MM.1S (cell line): ENCODE results near the gene GP5.

ENCODE experiments used
- DNase-seq: peaks from one replicate; pipeline ENCODE4 v3.0.0-alpha.2; 2015
- H2AFZ ChIP-seq: fragments of 300-600 bp; sonication (generic); 2 replicates; pipeline ENCODE4 v1.6.0; 2016; ENCODE audit warnings: antibody characterized with exemption, low read length
- H3F3A ChIP-seq: fragments of 300-600 bp; sonication (generic); 2 replicates; pipeline ENCODE4 v1.6.1; 2016; ENCODE audit warnings: mild to moderate bottlenecking, antibody characterized with exemption, low read length, moderate library complexity, mixed read lengths; ENCODE audit not compliant: insufficient read depth
- H3K27ac ChIP-seq: fragments of 300-600 bp; sonication (generic); 2 replicates; pipeline ENCODE4 v1.5.1; 2016; ENCODE audit warnings: mild to moderate bottlenecking, low read length
- H3K27me3 ChIP-seq: fragments of 300-600 bp; sonication (generic); replicated peaks from 2 replicates; pipeline ENCODE4 v1.6.0; 2016; ENCODE audit warnings: low read length; ENCODE audit not compliant: insufficient read depth
- H3K36me3 ChIP-seq: fragments of 300-600 bp; sonication (generic); replicated peaks from 2 replicates; pipeline ENCODE4 v1.6.1; 2016; ENCODE audit warnings: mild to moderate bottlenecking, low read length, mixed read lengths; ENCODE audit not compliant: insufficient read depth
- H3K4me1 ChIP-seq: fragments of 300-600 bp; sonication (generic); 2 replicates; pipeline ENCODE4 v1.6.1; 2016; ENCODE audit warnings: low read length, mixed read lengths
- H3K4me2 ChIP-seq: fragments of 300-600 bp; sonication (generic); 2 replicates; pipeline ENCODE4 v1.6.0; 2016; ENCODE audit warnings: low read depth, low read length
- H3K4me3 ChIP-seq: fragments of 300-600 bp; sonication (generic); 2 replicates; pipeline ENCODE4 v1.5.1; 2016; ENCODE audit warnings: low read length, mixed read lengths
- H3K79me2 ChIP-seq: fragments of 300-600 bp; sonication (generic); 2 replicates; pipeline ENCODE4 v1.6.1; 2016; ENCODE audit warnings: mixed run types, low read length, mixed read lengths
- H3K9ac ChIP-seq: fragments of 300-600 bp; sonication (generic); 2 replicates; pipeline ENCODE4 v1.6.1; 2016; ENCODE audit warnings: low read length, mixed read lengths
- H3K9me2 ChIP-seq: fragments of 300-600 bp; sonication (generic); replicated peaks from 2 replicates; pipeline ENCODE4 v1.6.1; 2016; ENCODE audit warnings: mild to moderate bottlenecking, low read length, mixed read lengths; ENCODE audit not compliant: insufficient read depth
- H3K9me3 ChIP-seq: fragments of 300-600 bp; sonication (generic); replicated peaks from 2 replicates; pipeline ENCODE4 v1.6.1; 2016; ENCODE audit warnings: mild to moderate bottlenecking, low read length, mixed read lengths; ENCODE audit not compliant: insufficient read depth
- H4K20me1 ChIP-seq: fragments of 300-600 bp; sonication (generic); 2 replicates; pipeline ENCODE4 v1.6.1; 2016; ENCODE audit warnings: mild to moderate bottlenecking, low read length, moderate library complexity, mixed read lengths; ENCODE audit not compliant: insufficient read depth
- EZH2 ChIP-seq: fragments of 300-600 bp; sonication (generic); optimal IDR thresholded peaks from 2 replicates; pipeline ENCODE3; 2017; ENCODE audit warnings: low read depth, mild to moderate bottlenecking, antibody characterized with exemption, low read length, mixed read lengths
- EZH2phosphoT487 ChIP-seq: fragments of 300-600 bp; sonication (generic); IDR thresholded peaks from 2 replicates; pipeline ENCODE4 v1.6.1; 2018; ENCODE audit warnings: antibody characterized with exemption, low read length
- TF ChIP-seq, protein P1 (sequence below): fragments of 300-600 bp; sonication (generic); IDR thresholded peaks from 2 replicates; pipeline ENCODE4 v1.5.1; 2016; ENCODE audit warnings: antibody characterized with exemption, low read length, mixed read lengths

Gene GP5

DNA sequence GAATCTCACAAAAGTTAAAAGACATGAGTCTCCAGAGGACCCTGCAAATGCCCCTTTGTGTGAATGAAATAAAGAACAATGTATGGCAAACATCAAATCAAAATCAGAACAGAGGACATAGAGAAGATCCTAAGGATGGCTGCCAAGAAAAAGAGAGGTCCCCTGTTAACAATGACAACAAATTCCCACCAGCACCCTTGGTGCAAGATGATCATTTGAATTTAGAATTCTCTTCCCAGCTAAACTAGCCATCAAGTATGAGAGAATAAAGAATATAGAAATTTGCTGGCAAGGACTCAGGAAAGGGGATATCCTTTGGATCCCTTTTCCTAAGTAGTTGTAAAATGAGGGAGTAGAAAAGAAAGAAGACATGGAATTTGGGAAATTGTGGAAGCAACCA lies 8.2 kb downstream of the GP5 start:
- TF ChIP-seq EZH2, result no peak
- TF ChIP-seq, protein P1, sequence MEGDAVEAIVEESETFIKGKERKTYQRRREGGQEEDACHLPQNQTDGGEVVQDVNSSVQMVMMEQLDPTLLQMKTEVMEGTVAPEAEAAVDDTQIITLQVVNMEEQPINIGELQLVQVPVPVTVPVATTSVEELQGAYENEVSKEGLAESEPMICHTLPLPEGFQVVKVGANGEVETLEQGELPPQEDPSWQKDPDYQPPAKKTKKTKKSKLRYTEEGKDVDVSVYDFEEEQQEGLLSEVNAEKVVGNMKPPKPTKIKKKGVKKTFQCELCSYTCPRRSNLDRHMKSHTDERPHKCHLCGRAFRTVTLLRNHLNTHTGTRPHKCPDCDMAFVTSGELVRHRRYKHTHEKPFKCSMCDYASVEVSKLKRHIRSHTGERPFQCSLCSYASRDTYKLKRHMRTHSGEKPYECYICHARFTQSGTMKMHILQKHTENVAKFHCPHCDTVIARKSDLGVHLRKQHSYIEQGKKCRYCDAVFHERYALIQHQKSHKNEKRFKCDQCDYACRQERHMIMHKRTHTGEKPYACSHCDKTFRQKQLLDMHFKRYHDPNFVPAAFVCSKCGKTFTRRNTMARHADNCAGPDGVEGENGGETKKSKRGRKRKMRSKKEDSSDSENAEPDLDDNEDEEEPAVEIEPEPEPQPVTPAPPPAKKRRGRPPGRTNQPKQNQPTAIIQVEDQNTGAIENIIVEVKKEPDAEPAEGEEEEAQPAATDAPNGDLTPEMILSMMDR, result no peak
- TF ChIP-seq EZH2phosphoT487, result no peak
- Histone ChIP-seq H3K27me3 (peaks cover 28% of the 10 kb centered on the region), H3K4me1 (no peaks in the 10 kb centered on the region)

DNA sequence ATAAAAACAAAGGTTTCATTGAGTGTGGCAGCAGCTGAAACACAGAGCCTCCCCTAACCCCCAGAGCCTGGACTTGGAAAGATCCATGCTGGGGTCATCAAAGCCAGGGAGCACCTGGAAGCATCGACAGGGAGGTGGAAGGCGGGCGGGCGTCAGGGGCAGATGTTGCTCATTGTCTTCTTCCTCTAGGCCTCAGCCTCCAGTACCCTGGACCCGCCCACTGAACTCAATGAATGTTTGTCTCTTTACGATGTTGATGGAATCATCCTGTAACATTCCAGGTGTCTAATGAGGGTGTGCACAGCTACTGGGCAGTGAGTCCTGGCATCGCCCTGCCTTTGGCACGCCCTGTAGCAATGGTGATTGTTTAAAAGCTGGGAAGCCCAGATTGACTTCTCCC lies 9.8 kb downstream of the GP5 start:
- H3K4me3 ChIP-seq, result no peak overlapping the region
- no peak overlapping the region for H3K9ac ChIP-seq
- no peak overlapping the region for H3K27ac ChIP-seq
- no peaks in the 10 kb centered on the region for H3F3A ChIP-seq
- no peaks in the 10 kb centered on the region for H3K4me1 ChIP-seq
- no peaks in the 10 kb centered on the region for H4K20me1 ChIP-seq
- H3K9me3 ChIP-seq, result no peaks in the 10 kb centered on the region
- H3K9me2 ChIP-seq, result no peaks in the 10 kb centered on the region
- TF ChIP-seq EZH2phosphoT487 (no peak), EZH2 (no peak)
- TF ChIP-seq, protein P1, result no peak
- no peak for DNase-seq
- no peak overlapping the region for H3K4me2 ChIP-seq
- no peaks in the 10 kb centered on the region for H3K36me3 ChIP-seq
- no peak overlapping the region for H2AFZ ChIP-seq
- no peaks in the 10 kb centered on the region for H3K79me2 ChIP-seq
- H3K27me3 ChIP-seq, result peaks cover 22% of the 10 kb centered on the region

More for the DNA sequence above, 8.2 kb downstream of the GP5 start:
- H3F3A ChIP-seq, result no peaks in the 10 kb centered on the region
- H3K4me2 ChIP-seq, result no peak overlapping the region
- H3K9ac ChIP-seq, result no peak overlapping the region
- H3K27ac ChIP-seq, result no peak overlapping the region
- no peaks in the 10 kb centered on the region for H3K79me2 ChIP-seq
- H3K4me3 ChIP-seq, result no peak overlapping the region
- H4K20me1 ChIP-seq, result no peaks in the 10 kb centered on the region
- DNase-seq, result no peak
- no peaks in the 10 kb centered on the region for H3K9me3 ChIP-seq
- H3K36me3 ChIP-seq, result no peaks in the 10 kb centered on the region
- no peak overlapping the region for H2AFZ ChIP-seq
- no peaks in the 10 kb centered on the region for H3K9me2 ChIP-seq

DNA sequence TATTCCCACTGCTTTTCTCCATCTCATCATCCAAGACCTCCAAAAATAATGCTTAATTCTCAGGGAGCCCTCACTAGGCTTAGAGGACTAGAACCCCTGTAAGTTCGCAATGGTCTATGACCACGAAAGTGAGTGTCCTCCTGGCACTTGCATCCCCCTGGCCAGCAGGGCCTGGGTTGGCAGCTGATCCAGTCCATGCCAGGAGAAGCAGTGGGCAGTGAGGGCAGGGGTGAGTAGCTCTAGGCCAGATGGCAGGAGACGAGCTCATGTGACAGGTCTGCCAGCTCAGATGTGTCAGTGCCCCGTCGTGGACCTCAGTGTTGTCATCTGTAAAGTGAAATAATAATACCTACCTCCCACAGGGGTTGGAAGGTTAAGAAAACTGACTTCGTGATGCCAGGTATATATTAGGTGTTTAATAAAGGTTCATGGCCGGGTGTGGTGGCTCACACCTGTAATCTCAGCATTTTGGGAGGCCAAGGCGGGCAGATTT lies 11.1 kb downstream of the GP5 start:
- Histone ChIP-seq H3K4me1 (no peaks in the 10 kb centered on the region), H3K9me2 (no peaks in the 10 kb centered on the region), H3K9me3 (no peaks in the 10 kb centered on the region), H3F3A (no peaks in the 10 kb centered on the region), H3K27me3 (peaks cover 35% of the 10 kb centered on the region), H4K20me1 (no peaks in the 10 kb centered on the region), H3K4me3 (no peak overlapping the region), H3K79me2 (no peaks in the 10 kb centered on the region), H3K36me3 (no peaks in the 10 kb centered on the region), H3K27ac (no peak overlapping the region), H3K9ac (no peak overlapping the region), H2AFZ (no peak overlapping the region), H3K4me2 (no peak overlapping the region)
- TF ChIP-seq EZH2phosphoT487 (no peak), EZH2 (no peak)
- TF ChIP-seq, protein P1, result no peak
- no peak for DNase-seq
